ENCODE results near the gene SMPD1. TPM values are rescaled to one million over a fixed set of nuclear protein-coding genes. Genes with fewer than 3 reads are reported as not detected.
"Not testable (repeated sequence)": the region's sequence is repeated elsewhere in the genome, so short reads cannot be mapped to it uniquely, and the experiment has no call there.

SMPD1 gene
- polyA plus RNA-seq, 3 donors = 34.0 to 38.1 (median 35.5) TPM

GRCh38 chr11:6378640-6378989, 11.7 kb upstream of the SMPD1 start:
- DNase-seq = no peak

DNA sequence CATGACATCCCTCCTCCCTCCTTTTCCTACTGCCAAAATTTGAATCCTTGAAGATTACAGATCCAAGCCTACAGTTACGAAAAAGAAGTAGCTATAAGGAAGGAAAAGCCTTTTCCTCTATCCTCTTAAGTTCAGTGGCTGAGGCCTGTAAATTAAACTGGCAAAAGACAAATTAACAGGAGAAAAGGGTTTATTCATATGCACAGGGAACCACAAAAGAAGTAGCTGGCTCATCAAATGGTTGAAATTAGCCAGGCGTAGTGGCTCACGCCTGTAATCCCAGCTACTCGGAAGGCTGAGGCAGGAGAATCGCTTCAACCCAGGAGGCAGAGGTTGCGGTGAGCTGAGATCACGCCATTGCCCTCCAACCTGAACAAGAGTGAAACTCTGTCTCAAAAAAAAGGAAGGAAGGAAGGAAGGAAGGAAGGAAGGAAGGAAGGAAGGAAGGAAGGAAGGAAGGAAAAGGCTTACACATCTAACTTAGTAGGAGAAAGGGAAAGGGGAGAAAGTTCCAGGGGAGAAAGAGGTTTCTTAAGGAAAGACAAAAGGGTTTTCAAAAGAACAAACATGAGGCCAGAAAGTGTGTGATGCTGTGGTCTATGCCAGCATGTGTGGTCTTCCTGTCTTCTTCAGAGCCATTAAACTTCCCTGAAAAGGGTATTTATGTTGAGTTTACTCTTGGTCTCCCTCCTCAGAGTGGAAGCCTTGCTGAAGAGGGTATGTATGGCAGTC, 5.1 kb upstream of the SMPD1 start:
- no peak for DNase-seq

DNA sequence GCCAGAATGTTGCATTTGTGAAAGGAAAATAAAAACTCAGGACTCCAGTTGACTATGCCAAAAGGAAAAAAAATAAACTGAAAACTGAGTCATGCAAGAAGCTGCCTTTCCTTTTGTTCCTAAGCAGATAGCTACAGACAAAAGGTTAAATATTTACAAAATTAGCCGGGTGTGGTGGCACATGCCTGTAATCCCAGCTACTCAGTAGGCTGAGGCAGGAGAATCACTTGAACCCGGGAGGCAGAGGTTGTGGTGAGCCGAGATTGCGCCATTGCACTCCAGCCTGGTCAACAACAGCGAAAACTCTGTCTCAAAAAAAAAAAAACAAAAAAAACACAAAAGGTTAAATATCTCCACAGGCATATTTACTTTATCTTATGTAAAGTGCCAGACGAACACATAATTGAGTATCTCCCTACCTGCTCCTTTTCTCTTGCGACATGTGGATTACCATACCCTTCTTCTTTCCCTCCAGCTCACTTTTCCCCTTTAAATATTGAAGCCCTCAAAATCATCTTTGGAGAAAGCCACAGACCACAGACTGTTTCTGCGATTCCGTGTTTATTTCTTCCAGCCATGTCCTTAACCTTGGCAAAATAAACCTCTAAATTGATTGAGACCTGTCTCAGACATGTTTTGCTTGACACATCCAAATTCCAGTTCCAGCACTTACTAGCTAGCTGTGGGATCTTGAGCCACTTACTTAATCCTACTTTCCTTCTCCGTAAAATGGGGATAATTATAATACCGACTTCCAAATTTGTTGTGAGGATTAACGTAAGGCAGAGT, 2.3 kb upstream of the SMPD1 start:
- DNase-seq = no peak

- no peak for DNase-seq
Observed at GRCh38 chr11:6388748-6389147, 1.5 kb upstream of the SMPD1 start.

GRCh38 chr11:6390718-6391469, 620 bp downstream of the SMPD1 start:
- DNase-seq = no peak

GRCh38 chr11:6391537-6392134, 1.4 kb downstream of the SMPD1 start:
- DNase-seq = no peak

- DNase-seq = not testable (repeated sequence)
Observed at GRCh38 chr11:6392251-6392650, 2.0 kb downstream of the SMPD1 start.

DNA sequence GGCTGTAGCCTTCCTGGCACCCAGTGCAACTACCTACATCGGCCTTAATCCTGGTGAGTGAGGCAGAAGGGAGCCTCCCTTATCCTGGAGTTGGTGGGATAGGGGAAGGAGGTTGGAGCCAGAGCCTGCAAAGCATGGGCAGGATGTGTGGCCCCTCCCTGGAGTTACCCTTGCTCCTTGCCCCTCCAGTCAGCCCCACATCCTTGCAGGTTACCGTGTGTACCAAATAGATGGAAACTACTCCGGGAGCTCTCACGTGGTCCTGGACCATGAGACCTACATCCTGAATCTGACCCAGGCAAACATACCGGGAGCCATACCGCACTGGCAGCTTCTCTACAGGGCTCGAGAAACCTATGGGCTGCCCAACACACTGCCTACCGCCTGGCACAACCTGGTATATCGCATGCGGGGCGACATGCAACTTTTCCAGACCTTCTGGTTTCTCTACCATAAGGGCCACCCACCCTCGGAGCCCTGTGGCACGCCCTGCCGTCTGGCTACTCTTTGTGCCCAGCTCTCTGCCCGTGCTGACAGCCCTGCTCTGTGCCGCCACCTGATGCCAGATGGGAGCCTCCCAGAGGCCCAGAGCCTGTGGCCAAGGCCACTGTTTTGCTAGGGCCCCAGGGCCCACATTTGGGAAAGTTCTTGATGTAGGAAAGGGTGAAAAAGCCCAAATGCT, 3.9 kb downstream of the SMPD1 start:
- DNase-seq = no peak

GRCh38 chr11:6395470-6396060, 5.3 kb downstream of the SMPD1 start:
- DNase-seq = no peak

DNA sequence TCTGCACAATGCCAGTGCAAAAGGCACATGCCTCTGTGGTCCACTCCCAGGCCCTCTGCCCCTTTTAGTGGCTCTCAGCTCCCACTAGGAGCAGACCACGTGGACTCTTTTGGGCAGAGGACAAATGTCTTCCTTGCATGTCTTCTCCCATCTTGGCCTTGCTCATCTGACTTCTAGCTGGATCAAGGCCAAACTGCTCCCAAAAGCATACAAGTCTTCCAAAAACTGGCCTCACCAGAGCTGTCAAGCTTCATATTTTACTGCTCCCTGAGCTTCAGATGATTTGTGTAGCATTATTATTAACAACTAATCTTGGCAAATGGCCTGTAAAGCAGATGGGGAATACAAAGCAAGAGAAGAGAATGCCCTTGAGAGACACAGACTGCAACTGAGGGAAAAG, 6.9 kb downstream of the SMPD1 start:
- peak; percentile 42 for DNase-seq

- DNase-seq = no peak
Observed at GRCh38 chr11:6397636-6398035, 7.4 kb downstream of the SMPD1 start.

GRCh38 chr11:6400431-6401345, 10.4 kb downstream of the SMPD1 start:
- DNase-seq = no peak

DNA sequence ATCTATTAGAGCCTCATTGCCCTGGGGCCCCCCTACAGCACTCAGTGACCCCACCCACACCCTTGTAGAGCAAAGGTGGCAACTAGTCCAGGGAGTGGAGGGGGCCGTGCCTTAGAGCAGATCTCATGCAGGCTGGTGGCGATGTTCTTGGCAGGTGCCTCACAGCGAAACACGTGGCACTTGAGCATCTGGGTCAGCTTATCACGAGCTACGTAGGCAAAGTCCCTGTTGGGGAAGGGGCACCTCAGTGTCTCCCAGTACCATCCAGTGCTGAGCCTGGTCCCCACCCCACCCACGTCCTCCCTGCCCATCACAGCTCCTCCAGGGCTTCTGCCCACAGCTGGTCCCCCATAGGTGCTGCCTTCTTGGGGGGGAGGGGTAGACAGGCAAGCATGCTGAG, 11.2 kb downstream of the SMPD1 start:
- DNase-seq = no peak

- no peak for DNase-seq
Observed at GRCh38 chr11:6402061-6402470, 11.8 kb downstream of the SMPD1 start.

DNA sequence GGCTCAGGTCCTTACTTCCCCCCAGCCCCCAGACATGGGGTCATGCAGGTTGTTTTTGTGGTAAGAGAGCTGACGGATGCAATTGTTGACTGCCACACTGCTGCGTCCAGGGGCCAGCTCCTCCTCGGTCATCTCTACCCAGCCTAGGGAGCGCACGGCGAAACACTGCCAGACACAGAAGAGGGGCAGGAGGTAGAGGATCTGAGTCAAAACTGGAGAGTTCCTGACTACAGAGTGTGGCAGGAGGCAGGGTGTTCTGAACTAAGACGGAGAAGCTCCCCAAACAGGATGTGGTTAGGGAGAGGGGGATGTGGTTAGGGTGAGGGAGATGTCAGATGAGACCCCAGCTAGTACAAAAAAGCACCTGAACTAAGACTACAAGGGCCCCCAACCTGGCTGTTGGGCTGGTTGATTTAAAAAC, 12.3 kb downstream of the SMPD1 start:
- DNase-seq = no peak

- no peak for DNase-seq
Observed at GRCh38 chr11:6403539-6403938, 13.3 kb downstream of the SMPD1 start.

GRCh38 chr11:6404342-6405051, 14.2 kb downstream of the SMPD1 start:
- DNase-seq = no peak

DNA sequence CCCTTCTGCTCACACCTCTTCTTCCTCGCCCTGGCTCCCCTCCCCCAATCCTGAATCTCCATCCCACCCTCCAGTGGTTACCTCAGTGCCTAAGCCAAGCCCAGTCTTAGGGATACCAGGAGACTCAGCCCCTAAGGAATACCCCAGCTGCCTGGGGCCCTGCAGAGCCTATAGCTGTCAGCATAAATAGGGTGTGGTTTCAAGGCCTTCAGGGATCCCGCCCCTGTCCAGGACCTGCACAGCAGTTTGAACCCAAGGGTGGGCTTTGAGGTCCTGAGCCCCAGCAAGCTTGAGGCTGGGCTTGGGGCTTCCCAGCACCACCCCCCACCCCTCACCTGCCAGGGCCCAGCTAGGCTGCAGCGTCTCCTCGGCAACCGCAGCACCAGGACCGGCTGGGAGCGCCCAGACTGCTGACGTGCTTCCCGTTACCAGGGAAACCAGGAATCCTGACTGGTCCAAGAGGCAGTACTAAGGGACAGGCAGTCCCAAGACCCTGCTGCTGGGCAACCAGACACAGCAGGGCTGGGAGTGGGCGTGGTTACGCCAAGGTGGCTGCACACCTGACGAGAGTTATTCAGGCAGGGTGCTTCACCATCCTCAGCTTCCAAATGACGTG, 14.9 kb downstream of the SMPD1 start:
- DNase-seq = peak; percentile 62

DNA sequence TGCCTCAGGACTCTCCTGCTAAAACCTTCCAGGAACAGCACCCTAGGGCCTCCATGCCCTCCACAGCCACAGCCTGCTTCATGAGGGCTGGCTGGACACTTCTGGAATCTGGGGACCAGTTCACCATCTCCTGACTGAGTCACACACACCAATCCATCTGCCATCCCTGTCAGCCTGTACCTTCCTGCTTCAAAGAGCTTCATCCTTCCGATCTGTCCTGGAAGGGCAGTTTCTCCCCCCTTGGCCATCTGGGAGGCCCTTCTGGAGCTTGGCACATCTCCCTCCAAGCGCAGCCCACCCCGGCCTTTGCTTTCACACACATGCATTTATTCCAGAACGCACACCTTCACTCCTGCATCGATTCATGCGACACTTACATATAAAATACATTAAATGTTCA, 15.6 kb downstream of the SMPD1 start:
- DNase-seq = no peak

Data from renal pelvis (tissue), 4 donors.